HepG2 (cell line): ENCODE results near the gene CBLB. TPM values are rescaled to one million over a fixed set of nuclear protein-coding genes. Genes with fewer than 3 reads are reported as not detected.

Experiments used
- EED ChIP-seq: sonication (generic); formaldehyde crosslinking; IDR thresholded peaks from 2 replicates; pipeline ENCODE4 v1.5.0; 2020; ENCODE audit warnings: mild to moderate bottlenecking, missing genetic modification reagents
- GZF1 ChIP-seq: sonication (generic); formaldehyde crosslinking; IDR thresholded peaks from 2 replicates; pipeline ENCODE4 v1.5.1; 2020; ENCODE audit warnings: mild to moderate bottlenecking, missing genetic modification reagents
- ISL2 ChIP-seq: sonication (generic); formaldehyde crosslinking; IDR thresholded peaks from 2 replicates; pipeline ENCODE4 v1.5.0; 2020; ENCODE audit warnings: missing genetic modification reagents
- NAIF1 ChIP-seq: sonication (generic); formaldehyde crosslinking; IDR thresholded peaks from 2 replicates; pipeline ENCODE4 v1.5.0; 2020; ENCODE audit warnings: mild to moderate bottlenecking, missing genetic modification reagents, borderline replicate concordance
- SMARCC2 ChIP-seq: fragments of 450-650 bp; IDR thresholded peaks from 2 replicates; pipeline ENCODE4 v1.6.1; 2017; ENCODE audit warnings: antibody characterized with exemption, mild to moderate bottlenecking
- SRSF9 ChIP-seq: fragments of 200-400 bp; formaldehyde crosslinking; IDR thresholded peaks from 2 replicates; pipeline ENCODE4 v1.6.1; 2018; ENCODE audit warnings: borderline replicate concordance, mild to moderate bottlenecking, low read depth, low read length; ENCODE audit not compliant: insufficient read depth, poor library complexity, severe bottlenecking
- ZKSCAN8 ChIP-seq: IDR thresholded peaks from 2 replicates; pipeline ENCODE4 v1.6.1; 2016; ENCODE audit warnings: borderline replicate concordance, missing genetic modification reagents, missing compliant biosample characterization
- ZNF235 ChIP-seq: sonication (generic); formaldehyde crosslinking; IDR thresholded peaks from 2 replicates; pipeline ENCODE4 v1.8.1; 2023; ENCODE audit warnings: mild to moderate bottlenecking, missing genetic modification reagents, borderline replicate concordance
- ZNF451 ChIP-seq: sonication (generic); formaldehyde crosslinking; IDR thresholded peaks from 2 replicates; pipeline ENCODE4 v1.5.0; 2020; ENCODE audit warnings: mild to moderate bottlenecking, missing genetic modification reagents
- ZNF816 ChIP-seq: sonication (generic); formaldehyde crosslinking; IDR thresholded peaks from 2 replicates; pipeline ENCODE4 v1.8.0; 2022; ENCODE audit warnings: missing genetic modification reagents, mild to moderate bottlenecking, borderline replicate concordance
- ZNF883 ChIP-seq: sonication (generic); formaldehyde crosslinking; IDR thresholded peaks from 2 replicates; pipeline ENCODE4 v1.5.1; 2020; ENCODE audit warnings: mild to moderate bottlenecking, missing genetic modification reagents; ENCODE audit errors: not compliant biosample characterization
- ZSCAN20 ChIP-seq: sonication (generic); formaldehyde crosslinking; IDR thresholded peaks from 2 replicates; pipeline ENCODE4 v1.4.0; 2020; ENCODE audit warnings: missing genetic modification reagents, mild to moderate bottlenecking, borderline replicate concordance
- polyA plus RNA-seq, 8 experiments: library from polyadenylated mRNA; depleted of rRNA in 3 of 8; stranded (reverse) in 7 of 8; unstranded in 1 of 8; fragments of >200 nt; fragmentation: Illumina TruSeq in 4 of 8; extraction: Trizol in 4 of 8; gene quantifications; 2 replicates each; pipeline versions ENCODE4 v1.2.1 to v1.2.3, GENCODE V29; 2011 to 2016; ENCODE audit warnings: low read depth in 4 of 8, missing spikeins in 1 of 8, mixed read lengths in 1 of 8; ENCODE audit not compliant: insufficient read depth in 1 of 8
- total RNA-seq, 5 experiments: library from RNA; depleted of rRNA; stranded (reverse); fragments of >200 nt; fragmentation: Illumina TruSeq; extraction: Trizol; gene quantifications; 2 replicates each; pipeline ENCODE4 v1.2.3, GENCODE V29; 2016; ENCODE audit warnings: low read depth in 1 of 5
- TF ChIP-seq, protein P1 (sequence below): sonication (generic); formaldehyde crosslinking; IDR thresholded peaks from 2 replicates; pipeline ENCODE4 v1.4.0; 2020; ENCODE audit warnings: missing genetic modification reagents
- TF ChIP-seq, protein P2 (sequence below): sonication (generic); formaldehyde crosslinking; IDR thresholded peaks from 2 replicates; pipeline ENCODE4 v1.8.1; 2023; ENCODE audit warnings: mild to moderate bottlenecking, missing genetic modification reagents
- TF ChIP-seq, protein P3 (sequence below): sonication (generic); formaldehyde crosslinking; IDR thresholded peaks from 2 replicates; pipeline ENCODE4 v1.4.0; 2020; ENCODE audit warnings: low read depth, missing genetic modification reagents
- TF ChIP-seq, protein P4 (sequence below): sonication (generic); formaldehyde crosslinking; IDR thresholded peaks from 2 replicates; pipeline ENCODE4 v1.4.0; 2020; ENCODE audit warnings: missing genetic modification reagents

The CBLB gene
- total and polyA plus RNA-seq, 2 of the 13 experiments (the other 11 are each of a cell fraction or from before 2014, with no cell fraction given) = 9.8 to 16.4 TPM

GRCh38 chr3:105868742-105869530 lies at the start of gene CBLB (continued):
- TF ChIP-seq, protein P1, sequence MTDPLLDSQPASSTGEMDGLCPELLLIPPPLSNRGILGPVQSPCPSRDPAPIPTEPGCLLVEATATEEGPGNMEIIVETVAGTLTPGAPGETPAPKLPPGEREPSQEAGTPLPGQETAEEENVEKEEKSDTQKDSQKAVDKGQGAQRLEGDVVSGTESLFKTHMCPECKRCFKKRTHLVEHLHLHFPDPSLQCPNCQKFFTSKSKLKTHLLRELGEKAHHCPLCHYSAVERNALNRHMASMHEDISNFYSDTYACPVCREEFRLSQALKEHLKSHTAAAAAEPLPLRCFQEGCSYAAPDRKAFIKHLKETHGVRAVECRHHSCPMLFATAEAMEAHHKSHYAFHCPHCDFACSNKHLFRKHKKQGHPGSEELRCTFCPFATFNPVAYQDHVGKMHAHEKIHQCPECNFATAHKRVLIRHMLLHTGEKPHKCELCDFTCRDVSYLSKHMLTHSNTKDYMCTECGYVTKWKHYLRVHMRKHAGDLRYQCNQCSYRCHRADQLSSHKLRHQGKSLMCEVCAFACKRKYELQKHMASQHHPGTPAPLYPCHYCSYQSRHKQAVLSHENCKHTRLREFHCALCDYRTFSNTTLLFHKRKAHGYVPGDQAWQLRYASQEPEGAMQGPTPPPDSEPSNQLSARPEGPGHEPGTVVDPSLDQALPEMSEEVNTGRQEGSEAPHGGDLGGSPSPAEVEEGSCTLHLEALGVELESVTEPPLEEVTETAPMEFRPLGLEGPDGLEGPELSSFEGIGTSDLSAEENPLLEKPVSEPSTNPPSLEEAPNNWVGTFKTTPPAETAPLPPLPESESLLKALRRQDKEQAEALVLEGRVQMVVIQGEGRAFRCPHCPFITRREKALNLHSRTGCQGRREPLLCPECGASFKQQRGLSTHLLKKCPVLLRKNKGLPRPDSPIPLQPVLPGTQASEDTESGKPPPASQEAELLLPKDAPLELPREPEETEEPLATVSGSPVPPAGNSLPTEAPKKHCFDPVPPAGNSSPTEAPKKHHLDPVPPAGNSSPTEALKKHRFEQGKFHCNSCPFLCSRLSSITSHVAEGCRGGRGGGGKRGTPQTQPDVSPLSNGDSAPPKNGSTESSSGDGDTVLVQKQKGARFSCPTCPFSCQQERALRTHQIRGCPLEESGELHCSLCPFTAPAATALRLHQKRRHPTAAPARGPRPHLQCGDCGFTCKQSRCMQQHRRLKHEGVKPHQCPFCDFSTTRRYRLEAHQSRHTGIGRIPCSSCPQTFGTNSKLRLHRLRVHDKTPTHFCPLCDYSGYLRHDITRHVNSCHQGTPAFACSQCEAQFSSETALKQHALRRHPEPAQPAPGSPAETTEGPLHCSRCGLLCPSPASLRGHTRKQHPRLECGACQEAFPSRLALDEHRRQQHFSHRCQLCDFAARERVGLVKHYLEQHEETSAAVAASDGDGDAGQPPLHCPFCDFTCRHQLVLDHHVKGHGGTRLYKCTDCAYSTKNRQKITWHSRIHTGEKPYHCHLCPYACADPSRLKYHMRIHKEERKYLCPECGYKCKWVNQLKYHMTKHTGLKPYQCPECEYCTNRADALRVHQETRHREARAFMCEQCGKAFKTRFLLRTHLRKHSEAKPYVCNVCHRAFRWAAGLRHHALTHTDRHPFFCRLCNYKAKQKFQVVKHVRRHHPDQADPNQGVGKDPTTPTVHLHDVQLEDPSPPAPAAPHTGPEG (CRISPR knock-in tag) = peak; percentile 98
- TF ChIP-seq ZNF235 (CRISPR knock-in tag) (no peak), ZNF883 (CRISPR knock-in tag) (no peak), ZSCAN20 (CRISPR knock-in tag) (no peak), GZF1 (CRISPR knock-in tag) (no peak; the same call in 1 of the 2 replicates), SRSF9 (no peak), ZKSCAN8 (CRISPR knock-in tag) (no peak), EED (CRISPR knock-in tag) (0 out of 2 replicates have a peak, but pooled peaks have one; percentile 5), ZNF451 (no peak), ZNF816 (no peak), NAIF1 (CRISPR knock-in tag) (no peak), SMARCC2 (no peak), ISL2 (CRISPR knock-in tag) (0 out of 2 replicates have a peak, but pooled peaks have one; percentile 43)
- TF ChIP-seq, protein P2, sequence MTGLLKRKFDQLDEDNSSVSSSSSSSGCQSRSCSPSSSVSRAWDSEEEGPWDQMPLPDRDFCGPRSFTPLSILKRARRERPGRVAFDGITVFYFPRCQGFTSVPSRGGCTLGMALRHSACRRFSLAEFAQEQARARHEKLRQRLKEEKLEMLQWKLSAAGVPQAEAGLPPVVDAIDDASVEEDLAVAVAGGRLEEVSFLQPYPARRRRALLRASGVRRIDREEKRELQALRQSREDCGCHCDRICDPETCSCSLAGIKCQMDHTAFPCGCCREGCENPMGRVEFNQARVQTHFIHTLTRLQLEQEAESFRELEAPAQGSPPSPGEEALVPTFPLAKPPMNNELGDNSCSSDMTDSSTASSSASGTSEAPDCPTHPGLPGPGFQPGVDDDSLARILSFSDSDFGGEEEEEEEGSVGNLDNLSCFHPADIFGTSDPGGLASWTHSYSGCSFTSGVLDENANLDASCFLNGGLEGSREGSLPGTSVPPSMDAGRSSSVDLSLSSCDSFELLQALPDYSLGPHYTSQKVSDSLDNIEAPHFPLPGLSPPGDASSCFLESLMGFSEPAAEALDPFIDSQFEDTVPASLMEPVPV (CRISPR knock-in tag) = no peak; the same call in 1 of the 2 replicates
- TF ChIP-seq, protein P3, sequence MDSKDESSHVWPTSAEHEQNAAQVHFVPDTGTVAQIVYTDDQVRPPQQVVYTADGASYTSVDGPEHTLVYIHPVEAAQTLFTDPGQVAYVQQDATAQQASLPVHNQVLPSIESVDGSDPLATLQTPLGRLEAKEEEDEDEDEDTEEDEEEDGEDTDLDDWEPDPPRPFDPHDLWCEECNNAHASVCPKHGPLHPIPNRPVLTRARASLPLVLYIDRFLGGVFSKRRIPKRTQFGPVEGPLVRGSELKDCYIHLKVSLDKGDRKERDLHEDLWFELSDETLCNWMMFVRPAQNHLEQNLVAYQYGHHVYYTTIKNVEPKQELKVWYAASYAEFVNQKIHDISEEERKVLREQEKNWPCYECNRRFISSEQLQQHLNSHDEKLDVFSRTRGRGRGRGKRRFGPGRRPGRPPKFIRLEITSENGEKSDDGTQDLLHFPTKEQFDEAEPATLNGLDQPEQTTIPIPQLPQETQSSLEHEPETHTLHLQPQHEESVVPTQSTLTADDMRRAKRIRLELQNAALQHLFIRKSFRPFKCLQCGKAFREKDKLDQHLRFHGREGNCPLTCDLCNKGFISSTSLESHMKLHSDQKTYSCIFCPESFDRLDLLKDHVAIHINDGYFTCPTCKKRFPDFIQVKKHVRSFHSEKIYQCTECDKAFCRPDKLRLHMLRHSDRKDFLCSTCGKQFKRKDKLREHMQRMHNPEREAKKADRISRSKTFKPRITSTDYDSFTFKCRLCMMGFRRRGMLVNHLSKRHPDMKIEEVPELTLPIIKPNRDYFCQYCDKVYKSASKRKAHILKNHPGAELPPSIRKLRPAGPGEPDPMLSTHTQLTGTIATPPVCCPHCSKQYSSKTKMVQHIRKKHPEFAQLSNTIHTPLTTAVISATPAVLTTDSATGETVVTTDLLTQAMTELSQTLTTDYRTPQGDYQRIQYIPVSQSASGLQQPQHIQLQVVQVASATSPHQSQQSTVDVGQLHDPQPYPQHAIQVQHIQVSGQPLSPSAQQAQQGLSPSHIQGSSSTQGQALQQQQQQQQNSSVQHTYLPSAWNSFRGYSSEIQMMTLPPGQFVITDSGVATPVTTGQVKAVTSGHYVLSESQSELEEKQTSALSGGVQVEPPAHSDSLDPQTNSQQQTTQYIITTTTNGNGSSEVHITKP (CRISPR knock-in tag) = no peak
- TF ChIP-seq, protein P4, sequence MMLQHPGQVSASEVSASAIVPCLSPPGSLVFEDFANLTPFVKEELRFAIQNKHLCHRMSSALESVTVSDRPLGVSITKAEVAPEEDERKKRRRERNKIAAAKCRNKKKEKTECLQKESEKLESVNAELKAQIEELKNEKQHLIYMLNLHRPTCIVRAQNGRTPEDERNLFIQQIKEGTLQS (CRISPR knock-in tag) = no peak
